Ishikawa (cell line): ENCODE measurements around the gene GDPD5.

Experiments used
- CEBPB ChIP-seq: IDR thresholded peaks from 2 replicates; pipeline ENCODE4 v1.6.1; 2012
- CREB1 ChIP-seq: IDR thresholded peaks from 2 replicates; pipeline ENCODE4 v1.6.1; 2012; ENCODE audit warnings: low read depth
- EGR1 ChIP-seq: IDR thresholded peaks from 2 replicates; pipeline ENCODE4 v1.6.1; 2012
- EP300 ChIP-seq: IDR thresholded peaks from 2 replicates; pipeline ENCODE4 v1.6.1; 2012; ENCODE audit warnings: borderline replicate concordance
- FOXM1 ChIP-seq: IDR thresholded peaks from 2 replicates; pipeline ENCODE4 v1.6.1; 2012; ENCODE audit warnings: low read depth, borderline replicate concordance
- NFIC ChIP-seq: IDR thresholded peaks from 2 replicates; pipeline ENCODE4 v1.6.1; 2012
- RAD21 ChIP-seq: IDR thresholded peaks from 2 replicates; pipeline ENCODE4 v1.6.1; 2012; ENCODE audit warnings: low read depth
- REST ChIP-seq: IDR thresholded peaks from 2 replicates; pipeline ENCODE4 v1.6.1; 2012; ENCODE audit warnings: low read depth, mild to moderate bottlenecking
- TAF1 ChIP-seq: IDR thresholded peaks from 2 replicates; pipeline ENCODE4 v1.6.1; 2012; ENCODE audit warnings: low read depth, mild to moderate bottlenecking
- TCF12 ChIP-seq: IDR thresholded peaks from 2 replicates; pipeline ENCODE4 v1.6.1; 2012; ENCODE audit warnings: low read depth
- TEAD4 ChIP-seq: IDR thresholded peaks from 2 replicates; pipeline ENCODE4 v1.6.1; 2012
- YY1 ChIP-seq: IDR thresholded peaks from 2 replicates; pipeline ENCODE4 v1.6.1; 2012; ENCODE audit warnings: low read depth
- ZBTB7A ChIP-seq: IDR thresholded peaks from 2 replicates; pipeline ENCODE4 v1.6.1; 2012; ENCODE audit warnings: low read depth
- TF ChIP-seq, protein P1 (sequence below): IDR thresholded peaks from 2 replicates; pipeline ENCODE4 v1.6.1; 2012
- TF ChIP-seq, protein P2 (sequence below): IDR thresholded peaks from 2 replicates; pipeline ENCODE4 v1.6.1; 2012

The GDPD5 gene

DNA sequence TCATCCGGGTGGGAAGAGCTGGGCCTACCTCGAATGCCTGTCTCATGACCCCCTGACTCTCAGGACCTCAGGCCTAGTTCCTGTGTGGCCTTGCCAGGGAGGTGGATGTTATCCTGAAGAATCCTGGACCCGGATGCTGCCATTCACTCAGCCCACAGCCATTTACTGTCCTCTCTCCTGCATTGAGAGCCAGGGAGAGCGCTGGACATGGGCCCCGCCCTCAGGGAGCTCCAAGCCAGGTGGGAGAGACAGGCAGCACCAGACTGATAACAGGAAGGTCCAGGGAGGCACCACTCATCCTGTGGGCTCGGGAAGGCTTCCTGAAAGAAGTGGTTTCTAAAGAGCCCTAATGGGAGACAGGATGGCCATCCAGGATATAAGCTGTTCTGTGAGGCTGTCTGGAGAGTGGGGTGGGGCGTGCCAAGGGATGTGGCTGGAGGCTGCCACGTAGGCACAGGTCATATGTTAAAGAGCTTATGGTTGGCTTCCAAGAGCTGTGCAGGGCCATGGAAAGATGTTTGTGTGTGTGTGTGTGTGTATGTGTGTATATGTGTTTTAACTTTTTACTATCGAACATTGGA is 44.9 kb upstream of the GDPD5 start:
- TF ChIP-seq RAD21 (no peak), EP300 (no peak), CREB1 (no peak), NFIC (no peak), FOXM1 (no peak), CEBPB (no peak), TAF1 (no peak), TEAD4 (no peak), YY1 (no peak), ZBTB7A (no peak), REST (no peak), TCF12 (no peak)
- TF ChIP-seq, protein P1, sequence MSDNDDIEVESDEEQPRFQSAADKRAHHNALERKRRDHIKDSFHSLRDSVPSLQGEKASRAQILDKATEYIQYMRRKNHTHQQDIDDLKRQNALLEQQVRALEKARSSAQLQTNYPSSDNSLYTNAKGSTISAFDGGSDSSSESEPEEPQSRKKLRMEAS: no peak
- TF ChIP-seq, protein P2, sequence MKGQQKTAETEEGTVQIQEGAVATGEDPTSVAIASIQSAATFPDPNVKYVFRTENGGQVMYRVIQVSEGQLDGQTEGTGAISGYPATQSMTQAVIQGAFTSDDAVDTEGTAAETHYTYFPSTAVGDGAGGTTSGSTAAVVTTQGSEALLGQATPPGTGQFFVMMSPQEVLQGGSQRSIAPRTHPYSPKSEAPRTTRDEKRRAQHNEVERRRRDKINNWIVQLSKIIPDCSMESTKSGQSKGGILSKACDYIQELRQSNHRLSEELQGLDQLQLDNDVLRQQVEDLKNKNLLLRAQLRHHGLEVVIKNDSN: no peak

DNA sequence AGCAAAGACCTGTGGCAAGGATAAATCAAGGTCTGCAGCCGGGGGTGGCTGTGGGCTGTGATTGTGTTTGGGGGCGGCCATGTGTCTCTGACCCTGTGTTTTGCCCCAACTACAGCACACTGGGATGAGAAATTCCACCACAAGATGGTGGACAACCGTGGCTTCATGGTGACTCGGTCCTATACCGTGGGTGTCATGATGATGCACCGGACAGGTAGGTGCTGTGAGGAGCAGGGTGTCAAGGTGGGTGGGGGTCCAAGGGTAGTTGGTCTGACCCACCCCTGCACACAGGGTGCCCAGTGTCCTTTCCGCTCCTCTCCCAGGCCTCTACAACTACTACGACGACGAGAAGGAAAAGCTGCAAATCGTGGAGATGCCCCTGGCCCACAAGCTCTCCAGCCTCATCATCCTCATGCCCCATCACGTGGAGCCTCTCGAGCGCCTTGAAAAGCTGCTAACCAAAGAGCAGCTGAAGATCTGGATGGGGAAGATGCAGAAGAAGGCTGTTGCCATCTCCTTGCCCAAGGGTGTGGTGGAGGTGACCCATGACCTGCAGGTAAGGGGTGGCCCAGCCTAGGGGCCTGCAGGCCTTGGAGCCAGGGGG is 43.0 kb upstream of the GDPD5 start:
- no peak for TF ChIP-seq ZBTB7A
- TF ChIP-seq REST: no peak
- no peak for TF ChIP-seq TAF1
- TF ChIP-seq NFIC: no peak
- TF ChIP-seq, protein P1: no peak
- TF ChIP-seq EP300: no peak
- TF ChIP-seq, protein P2: no peak
- no peak for TF ChIP-seq CEBPB
- no peak for TF ChIP-seq TEAD4
- TF ChIP-seq EGR1: no peak
- no peak for TF ChIP-seq YY1
- TF ChIP-seq TCF12: no peak

GRCh38 chr11:75567971-75568370 is 42.2 kb upstream of the GDPD5 start:
- TF ChIP-seq TCF12: no peak
- TF ChIP-seq, protein P1: no peak
- TF ChIP-seq CREB1: no peak
- TF ChIP-seq TEAD4: no peak
- no peak for TF ChIP-seq EGR1
- TF ChIP-seq TAF1: no peak
- no peak for TF ChIP-seq EP300
- no peak for TF ChIP-seq CEBPB
- TF ChIP-seq FOXM1: no peak
- TF ChIP-seq, protein P2: no peak
- no peak for TF ChIP-seq YY1
- TF ChIP-seq ZBTB7A: no peak
- no peak for TF ChIP-seq REST
- TF ChIP-seq NFIC: no peak
- no peak for TF ChIP-seq RAD21
